Activated CD4-positive, alpha-beta T cell treated with anti-CD3 and anti-CD28 coated beads for 36 hours (primary cell): ENCODE measurements around the gene EP400. TPM values are rescaled to one million over a fixed set of nuclear protein-coding genes. Genes with fewer than 3 reads are reported as not detected.

Experiments used
- ATAC-seq: fragments of 200-7000 bp; cut with Tn5 transposase; one replicate; pipeline ENCODE4 v1.10.0; 2021; ENCODE audit warnings: mild to moderate bottlenecking, moderate library complexity
- CTCF ChIA-PET: fragments of 350-600 bp; sonication (Branson Sonifier 250); formaldehyde crosslinking; loops from one replicate; lab custom pipeline; 2021; ENCODE audit warnings: antibody characterized with exemption; lab: Charles Lee
- POLR2A ChIA-PET: fragments of 350-600 bp; sonication (Branson Sonifier 250); formaldehyde crosslinking; loops from one replicate; lab custom pipeline; 2021; ENCODE audit warnings: antibody characterized with exemption, inconsistent platforms; lab: Charles Lee
- DNase-seq: peaks from one replicate; pipeline ENCODE4 v3.0.0-alpha.2; 2020
- H3K27ac Mint-ChIP-seq: one replicate; pipeline ENCODE4 v1.8.0; 2021; ENCODE audit warnings: mixed read lengths
- H3K27me3 Mint-ChIP-seq: one replicate; pipeline ENCODE4 v1.8.0; 2021; ENCODE audit warnings: mixed read lengths
- H3K36me3 Mint-ChIP-seq: one replicate; pipeline ENCODE4 v1.8.0; 2021; ENCODE audit warnings: low read depth, mixed read lengths
- H3K4me1 Mint-ChIP-seq: one replicate; pipeline ENCODE4 v1.8.0; 2021; ENCODE audit warnings: mixed read lengths
- H3K4me3 Mint-ChIP-seq: one replicate; pipeline ENCODE4 v1.8.0; 2021; ENCODE audit warnings: mild to moderate bottlenecking, moderate library complexity, mixed read lengths
- H3K9me3 Mint-ChIP-seq: one replicate; pipeline ENCODE4 v1.8.0; 2021; ENCODE audit warnings: low read depth, mixed read lengths
- intact Hi-C, 2 experiments: fragments of 100-400 bp; cut with DNase I in 1 of 2; cut with micrococcal nuclease in 1 of 2; formaldehyde crosslinking; loops; one replicate each; pipeline versions ENCODE4 v1.14.2 to v1.15.1; 2022 to 2024; cut with DNase I, micrococcal nuclease
- total RNA-seq, 2 experiments: library from RNA; stranded (reverse); gene quantifications; one replicate each; pipeline ENCODE4 v1.2.3, GENCODE V29; 2021

EP400 gene
- total RNA-seq, 2 experiments from 2014 or later = 46.4 to 51.3 TPM

- POLR2A ChIA-PET = no interaction called here
- intact Hi-C loops = no loop called here
- CTCF ChIA-PET = no interaction called here
- peaks cover 56% of the 10 kb centered on the region for H3K36me3 Mint-ChIP-seq
- no peak for DNase-seq
- H3K27me3 Mint-ChIP-seq = no peaks in the 10 kb centered on the region
- H3K27ac Mint-ChIP-seq = no peak overlapping the region
- peaks cover 18% of the 10 kb centered on the region for H3K4me1 Mint-ChIP-seq
- H3K9me3 Mint-ChIP-seq = no peaks in the 10 kb centered on the region
- no peak for ATAC-seq
- no peak overlapping the region for H3K4me3 Mint-ChIP-seq
Measured at GRCh38 chr12:131934535-131934934, 15.2 kb upstream of the EP400 start.

- Mint-ChIP-seq H3K36me3 (peaks cover 65% of the 10 kb centered on the region), H3K4me3 (no peak overlapping the region), H3K27ac (no peak overlapping the region), H3K9me3 (no peaks in the 10 kb centered on the region), H3K4me1 (no peaks in the 10 kb centered on the region), H3K27me3 (no peaks in the 10 kb centered on the region)
- POLR2A ChIA-PET = interaction anchor here (0.7 kb wide), 1 partner anchor 20 kb away, joined by 3 read pairs; no protein-coding TSS in a partner anchor
- CTCF ChIA-PET = interaction anchor here (1.6 kb wide), 1 partner anchor 11 kb away, joined by 4 read pairs; the partner anchor contains the start of gene EP400
- ATAC-seq = no peak
- intact Hi-C loops = no loop called here
- no peak for DNase-seq
Measured at GRCh38 chr12:131938082-131938481, 11.7 kb upstream of the EP400 start.

GRCh38 chr12:131939007-131939406 is 10.7 kb upstream of the EP400 start:
- H3K4me3 Mint-ChIP-seq = no peak overlapping the region

GRCh38 chr12:131940141-131940547 is 9.6 kb upstream of the EP400 start:
- Mint-ChIP-seq H3K4me1 (no peaks in the 10 kb centered on the region), H3K4me3 (no peak overlapping the region), H3K36me3 (peaks cover 69% of the 10 kb centered on the region), H3K27ac (no peak overlapping the region), H3K9me3 (no peaks in the 10 kb centered on the region), H3K27me3 (no peaks in the 10 kb centered on the region)
- ChIA-PET POLR2A (no interaction called here), CTCF (no interaction called here)
- DNase-seq (no peak), ATAC-seq (no peak)
- intact Hi-C loops = no loop called here

More at GRCh38 chr12:131939007-131939406, 10.7 kb upstream of the EP400 start:
- Mint-ChIP-seq H3K4me1 (no peaks in the 10 kb centered on the region), H3K27ac (no peak overlapping the region), H3K36me3 (peaks cover 64% of the 10 kb centered on the region), H3K9me3 (no peaks in the 10 kb centered on the region), H3K27me3 (no peaks in the 10 kb centered on the region)
- POLR2A ChIA-PET = no interaction called here
- CTCF ChIA-PET = no interaction called here
- intact Hi-C loops = no loop called here
- ATAC-seq (no peak), DNase-seq (no peak)

GRCh38 chr12:131941116-131941986 is 8.4 kb upstream of the EP400 start:
- POLR2A ChIA-PET = no interaction called here

GRCh38 chr12:131941987-131942341 is 7.8 kb upstream of the EP400 start:
- ChIA-PET POLR2A (no interaction called here), CTCF (no interaction called here)
- no peak overlapping the region for H3K27ac Mint-ChIP-seq
- DNase-seq = no peak
- no peak for ATAC-seq
- H3K9me3 Mint-ChIP-seq = no peaks in the 10 kb centered on the region
- no peaks in the 10 kb centered on the region for H3K4me1 Mint-ChIP-seq
- H3K36me3 Mint-ChIP-seq = peaks cover 62% of the 10 kb centered on the region
- H3K27me3 Mint-ChIP-seq = no peaks in the 10 kb centered on the region
- H3K4me3 Mint-ChIP-seq = no peak overlapping the region
- intact Hi-C loops = no loop called here

More at GRCh38 chr12:131941116-131941986, 8.4 kb upstream of the EP400 start:
- ATAC-seq (no peak), DNase-seq (no peak)
- Mint-ChIP-seq H3K27me3 (no peaks in the 10 kb centered on the region), H3K27ac (no peak overlapping the region), H3K36me3 (peaks cover 68% of the 10 kb centered on the region), H3K4me1 (no peaks in the 10 kb centered on the region), H3K9me3 (no peaks in the 10 kb centered on the region), H3K4me3 (no peak overlapping the region)
- intact Hi-C loops = no loop called here
- CTCF ChIA-PET = interaction anchor here (0.5 kb wide), 1 partner anchor 12 kb away, joined by 3 read pairs; no protein-coding TSS in a partner anchor

GRCh38 chr12:131942671-131943070 is 7.1 kb upstream of the EP400 start:
- intact Hi-C loops = no loop called here
- Mint-ChIP-seq H3K27me3 (no peaks in the 10 kb centered on the region), H3K9me3 (no peaks in the 10 kb centered on the region), H3K36me3 (peaks cover 59% of the 10 kb centered on the region), H3K4me3 (no peak overlapping the region), H3K27ac (no peak overlapping the region), H3K4me1 (peaks cover 4% of the 10 kb centered on the region)
- DNase-seq (no peak), ATAC-seq (no peak)
- CTCF ChIA-PET = no interaction called here
- POLR2A ChIA-PET = no interaction called here

GRCh38 chr12:131943389-131943788 is 6.4 kb upstream of the EP400 start:
- CTCF ChIA-PET = interaction anchor here (0.6 kb wide), 1 partner anchor 8 kb away, joined by 4 read pairs; no protein-coding TSS in a partner anchor
- Mint-ChIP-seq H3K4me1 (peaks cover 11% of the 10 kb centered on the region), H3K36me3 (peaks cover 53% of the 10 kb centered on the region), H3K4me3 (no peak overlapping the region), H3K27me3 (no peaks in the 10 kb centered on the region), H3K27ac (no peak overlapping the region), H3K9me3 (no peaks in the 10 kb centered on the region)
- DNase-seq = no peak
- POLR2A ChIA-PET = no interaction called here
- intact Hi-C loops = no loop called here
- ATAC-seq = no peak

- H3K9me3 Mint-ChIP-seq = no peaks in the 10 kb centered on the region
- peaks cover 16% of the 10 kb centered on the region for H3K4me1 Mint-ChIP-seq
- ATAC-seq (no peak), DNase-seq (no peak)
- H3K27ac Mint-ChIP-seq = no peak overlapping the region
- POLR2A ChIA-PET = no interaction called here
- H3K27me3 Mint-ChIP-seq = no peaks in the 10 kb centered on the region
- intact Hi-C loops = no loop called here
- H3K36me3 Mint-ChIP-seq = peaks cover 51% of the 10 kb centered on the region
- no peak overlapping the region for H3K4me3 Mint-ChIP-seq
- CTCF ChIA-PET = interaction anchor here (0.6 kb wide), 1 partner anchor 8 kb away, joined by 4 read pairs; no protein-coding TSS in a partner anchor
Measured at GRCh38 chr12:131943876-131944275, 5.9 kb upstream of the EP400 start.

GRCh38 chr12:131944601-131945251 is 5.0 kb upstream of the EP400 start:
- Mint-ChIP-seq H3K36me3 (peaks cover 42% of the 10 kb centered on the region), H3K27ac (no peak overlapping the region), H3K4me1 (peaks cover 24% of the 10 kb centered on the region), H3K27me3 (no peaks in the 10 kb centered on the region), H3K4me3 (no peak overlapping the region), H3K9me3 (no peaks in the 10 kb centered on the region)
- intact Hi-C loops = loop anchor here in 1 of 2 experiments (5.0 kb wide), 1 partner anchor 232 kb away; the partner anchor contains the start of gene SFSWAP
- ChIA-PET CTCF (interaction anchor here (0.9 kb wide), 1 partner anchor 9 kb away, joined by 3 read pairs; no protein-coding TSS in a partner anchor), POLR2A (no interaction called here)
- DNase-seq (no peak), ATAC-seq (no peak)

- DNase-seq (no peak), ATAC-seq (no peak)
- Mint-ChIP-seq H3K36me3 (peaks cover 27% of the 10 kb centered on the region), H3K4me1 (peaks cover 29% of the 10 kb centered on the region), H3K9me3 (no peaks in the 10 kb centered on the region), H3K27ac (no peak overlapping the region), H3K27me3 (no peaks in the 10 kb centered on the region), H3K4me3 (no peak overlapping the region)
- ChIA-PET POLR2A (no interaction called here), CTCF (no interaction called here)
- intact Hi-C loops = loop anchor here in 1 of 2 experiments (5.0 kb wide), 1 partner anchor 234 kb away; the partner anchor contains the start of gene SFSWAP
Measured at GRCh38 chr12:131946757-131947156, 3.0 kb upstream of the EP400 start.
